Sigmoid colon (tissue), 7 donors: Measurements from ENCODE around the gene BCAR3. TPM values are rescaled to one million over a fixed set of nuclear protein-coding genes. Genes with fewer than 3 reads are reported as not detected.

Source experiments
- DNase-seq: peaks from one replicate; pipeline ENCODE4 v3.0.0-alpha.2; 2019
- H3K27ac ChIP-seq, 4 donors: fragments of 200-600 bp; sonication (generic); one replicate each; pipeline ENCODE4 v1.5.1; 2016 to 2019; ENCODE audit warnings: mild to moderate bottlenecking in 1 of 4
- H3K27me3 ChIP-seq, 3 donors: fragments of 200-600 bp; sonication (generic); one replicate each; pipeline ENCODE4 v1.5.1; 2019; ENCODE audit warnings: mild to moderate bottlenecking in 1 of 3
- H3K36me3 ChIP-seq, 4 donors: fragments of 200-600 bp; sonication (generic); one replicate each; pipeline ENCODE4 v1.5.1; 2016 to 2019
- H3K4me1 ChIP-seq, 4 donors: fragments of 200-600 bp; sonication (generic); one replicate each; pipeline ENCODE4 v1.5.1; 2017 to 2019
- H3K4me3 ChIP-seq, 4 donors: fragments of 200-600 bp; sonication (generic); one replicate each; pipeline ENCODE4 v1.5.1; 2017 to 2019; ENCODE audit warnings: mild to moderate bottlenecking in 2 of 4, moderate library complexity in 1 of 4
- H3K9me3 ChIP-seq, 4 donors: fragments of 200-600 bp in 3 of 4; sonication (generic) in 3 of 4; one replicate each; pipeline versions ENCODE4 v1.5.1 to v1.6.1; 2013 to 2019
- CTCF ChIP-seq, 4 experiments: fragments of 450-650 bp in 3 of 4; fragments of 200-600 bp in 1 of 4; IDR thresholded peaks; one replicate each; pipeline ENCODE4 v1.5.1; 2016 to 2019; ENCODE audit warnings: antibody characterized with exemption in 4 of 4, mild to moderate bottlenecking in 3 of 4, moderate library complexity in 2 of 4
- EP300 ChIP-seq, 4 donors: sonication (generic); formaldehyde crosslinking; IDR thresholded peaks; one replicate each; pipeline ENCODE4 v1.6.1; 2017; ENCODE audit warnings: antibody characterized with exemption in 4 of 4
- POLR2A ChIP-seq, 2 donors: fragments of 450-650 bp; IDR thresholded peaks; one replicate each; pipeline ENCODE4 v1.6.1; 2016; ENCODE audit warnings: antibody characterized with exemption in 2 of 2, mild to moderate bottlenecking in 2 of 2, moderate library complexity in 2 of 2
- POLR2AphosphoS5 ChIP-seq, 4 donors: sonication (generic); formaldehyde crosslinking; IDR thresholded peaks; one replicate each; pipeline ENCODE4 v1.6.1; 2017; ENCODE audit warnings: antibody characterized with exemption in 4 of 4
- WGBS, 2 donors: extraction: QIAGEN DNeasy Blood & Tissue Kit; methylation state at CpG; one replicate each; pipeline ENCODE4 v1.1.7; 2013; 5-methylcytosine and 5-hydroxymethylcytosine counted together
- intact Hi-C: fragments of 100-400 bp; cut with DNase I; formaldehyde crosslinking; loops from one replicate; pipeline ENCODE4 v1.15.1; 2023
- polyA plus RNA-seq, 3 donors: library from polyadenylated mRNA; stranded (reverse); fragments of 200-250 nt; gene quantifications; one replicate each; pipeline ENCODE4 v1.2.3, GENCODE V29; 2013
- total RNA-seq, 4 donors: library from RNA; depleted of rRNA; stranded (reverse); fragments of >200 nt; gene quantifications; one replicate each; pipeline ENCODE4 v1.1.0, GENCODE V29; 2016
- donor health status: healthy with polysubstance abuse.
- donor health status: Bipolar disorder and iron deficiency.
- donor health status: healthy.

The BCAR3 gene
- total and polyA plus RNA-seq, 7 donors = 12.3 to 43.2 (median 22.1) TPM

GRCh38 chr1:93620841-93621210, 60.8 kb downstream of the BCAR3 start:
- Histone ChIP-seq H3K27ac (no peak overlapping the region), H3K4me1 (peaks cover 0 to 24% (median 21%) of the 10 kb centered on the region in 4 donors), H3K27me3 (no peaks in the 10 kb centered on the region), H3K4me3 (no peak overlapping the region), H3K36me3 (no peaks in the 10 kb centered on the region), H3K9me3 (no peaks in the 10 kb centered on the region)
- TF ChIP-seq CTCF (IDR thresholded peaks at IDR 0.05) (no peak), EP300 (IDR thresholded peaks at IDR 0.05) (no peak), POLR2A (IDR thresholded peaks at IDR 0.05) (no peak), POLR2AphosphoS5 (IDR thresholded peaks at IDR 0.05) (no peak)
- intact Hi-C loops = loop anchor here (10.0 kb wide), 1 partner anchor 276 kb away; the partner anchor contains the start of gene DR1
- 62 to 91% methylated on average over 4 of the region's 4 CpGs for WGBS, 2 donors
- DNase-seq = no peak

- Histone ChIP-seq H3K27me3 (no peaks in the 10 kb centered on the region), H3K27ac (no peak overlapping the region), H3K9me3 (no peaks in the 10 kb centered on the region), H3K36me3 (no peaks in the 10 kb centered on the region), H3K4me3 (no peak overlapping the region), H3K4me1 (peaks cover 0 to 24% (median 21%) of the 10 kb centered on the region in 4 donors)
- 75 to 87% methylated on average over 3 of the region's 3 CpGs for WGBS, 2 donors
- TF ChIP-seq POLR2AphosphoS5 (IDR thresholded peaks at IDR 0.05) (no peak), CTCF (IDR thresholded peaks at IDR 0.05) (no peak), POLR2A (IDR thresholded peaks at IDR 0.05) (no peak)
- intact Hi-C loops = loop anchor here (10.0 kb wide), 1 partner anchor 276 kb away; the partner anchor contains the start of gene DR1
- peak; percentile 48 for DNase-seq
These were observed 61.3 kb downstream of the BCAR3 start for GRCh38 chr1:93620172-93620840.

DNA sequence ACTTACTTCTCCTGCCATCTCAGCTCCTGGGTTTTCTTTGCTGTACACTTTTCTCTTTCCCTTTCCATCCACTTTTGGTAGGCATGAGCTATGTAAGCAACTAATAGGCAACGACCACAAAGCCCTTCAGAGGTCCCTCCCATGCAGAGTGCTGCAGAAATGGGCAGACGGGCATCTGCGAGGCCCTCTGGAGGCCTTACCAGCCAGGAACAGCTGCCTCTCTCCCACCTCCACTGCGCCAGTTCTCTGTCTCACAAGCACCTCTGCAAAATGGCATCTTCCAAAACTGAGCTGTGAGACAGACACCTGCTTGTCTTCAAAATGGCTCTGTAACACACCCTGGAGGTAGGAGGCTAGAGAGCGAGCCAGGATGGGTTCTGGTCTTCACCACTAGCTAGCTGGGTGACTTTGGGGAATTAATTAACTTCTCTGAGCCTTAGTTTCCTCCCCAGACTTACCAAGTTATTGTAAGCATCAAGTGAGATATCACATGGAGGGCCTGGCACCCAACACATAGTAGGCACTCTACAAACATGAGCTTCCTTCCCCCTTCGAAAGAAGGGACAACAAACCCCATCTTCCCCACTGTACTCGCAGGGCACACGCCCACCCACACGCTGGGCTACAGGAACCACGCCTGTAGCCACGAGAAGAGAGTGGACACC, 62.0 kb downstream of the BCAR3 start:
- intact Hi-C loops = loop anchor here (10.0 kb wide), 1 partner anchor 275 kb away; the partner anchor contains the start of gene DR1
- Histone ChIP-seq H3K27ac (no peak overlapping the region), H3K4me3 (no peak overlapping the region), H3K9me3 (no peaks in the 10 kb centered on the region), H3K27me3 (no peaks in the 10 kb centered on the region), H3K4me1 (peaks cover 0 to 25% (median 23%) of the 10 kb centered on the region in 4 donors), H3K36me3 (no peaks in the 10 kb centered on the region)
- WGBS, 2 donors = 78 to 85% methylated on average over 11 of the region's 11 CpGs
- TF ChIP-seq POLR2A (IDR thresholded peaks at IDR 0.05) = no peak
- no peak for DNase-seq

GRCh38 chr1:93617670-93618499, 63.8 kb downstream of the BCAR3 start:
- H3K27me3 ChIP-seq = no peaks in the 10 kb centered on the region
- DNase-seq = peak; percentile 50
- no peaks in the 10 kb centered on the region for H3K9me3 ChIP-seq
- peak overlapping the region; percentile 28 to 57 (median 51) for H3K27ac ChIP-seq
- WGBS, 2 donors = 15 to 70% methylated on average over 10 of the region's 10 CpGs
- H3K4me1 ChIP-seq = peaks cover 0 to 38% (median 35%) of the 10 kb centered on the region in 4 donors
- intact Hi-C loops = no loop called here
- no peak overlapping the region for H3K4me3 ChIP-seq
- no peaks in the 10 kb centered on the region for H3K36me3 ChIP-seq
- peak in 1 of 2 donors; percentile 22 for TF ChIP-seq POLR2A (IDR thresholded peaks at IDR 0.05)
- TF ChIP-seq POLR2AphosphoS5 (IDR thresholded peaks at IDR 0.05) = no peak

- H3K4me1 ChIP-seq = peaks cover 0 to 38% (median 35%) of the 10 kb centered on the region in 4 donors
- peak overlapping the region; percentile 28 to 57 (median 51) for H3K27ac ChIP-seq
- no peaks in the 10 kb centered on the region for H3K9me3 ChIP-seq
- intact Hi-C loops = no loop called here
- 31 to 71% methylated on average over 6 of the region's 6 CpGs for WGBS, 2 donors
- no peak overlapping the region for H3K4me3 ChIP-seq
- H3K27me3 ChIP-seq = no peaks in the 10 kb centered on the region
- no peaks in the 10 kb centered on the region for H3K36me3 ChIP-seq
- TF ChIP-seq POLR2A (IDR thresholded peaks at IDR 0.05) (no peak), EP300 (IDR thresholded peaks at IDR 0.05) (no peak), CTCF (IDR thresholded peaks at IDR 0.05) (no peak), POLR2AphosphoS5 (IDR thresholded peaks at IDR 0.05) (no peak)
- DNase-seq = peak; percentile 68
These were observed 64.5 kb downstream of the BCAR3 start for GRCh38 chr1:93616996-93617669.
